HG02623 (cell line): Measurements from ENCODE around the gene ZNF497.
"Not testable (repeated sequence)": the region's sequence is repeated elsewhere in the genome, so short reads cannot be mapped to it uniquely, and the experiment has no call there.

Experiments used
- ATAC-seq: cut with Tn5 transposase; IDR thresholded peaks from one replicate; pipeline ENCODE4 v1.9.1; 2021; ENCODE audit warnings: moderate library complexity; ENCODE audit not compliant: unreplicated experiment

Gene ZNF497

DNA sequence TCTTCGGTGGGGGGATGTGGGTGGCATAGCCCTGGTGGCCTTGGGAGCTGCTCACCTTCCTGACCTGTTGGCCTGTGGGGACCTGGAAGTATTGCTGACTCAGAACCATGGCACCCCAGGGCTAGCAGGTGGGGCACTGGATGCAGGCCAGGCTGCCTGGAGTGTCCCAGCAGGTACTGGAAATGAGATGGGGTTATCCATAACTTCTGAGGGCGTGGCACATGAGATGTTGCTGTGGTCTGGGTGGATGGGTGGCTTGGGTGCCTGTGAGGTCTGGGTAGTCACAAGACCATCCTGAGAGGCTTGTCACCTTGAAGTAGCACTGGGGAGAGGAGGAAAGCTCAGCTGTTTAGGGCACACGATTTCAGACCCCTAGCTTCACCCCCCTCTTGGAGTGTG lies 32.3 kb upstream of the ZNF497 start:
- no peak for ATAC-seq

GRCh38 chr19:58393725-58394033 lies 31.1 kb upstream of the ZNF497 start:
- no peak for ATAC-seq

- ATAC-seq: no peak
These were observed 30.6 kb upstream of the ZNF497 start for GRCh38 chr19:58392945-58393724.

DNA sequence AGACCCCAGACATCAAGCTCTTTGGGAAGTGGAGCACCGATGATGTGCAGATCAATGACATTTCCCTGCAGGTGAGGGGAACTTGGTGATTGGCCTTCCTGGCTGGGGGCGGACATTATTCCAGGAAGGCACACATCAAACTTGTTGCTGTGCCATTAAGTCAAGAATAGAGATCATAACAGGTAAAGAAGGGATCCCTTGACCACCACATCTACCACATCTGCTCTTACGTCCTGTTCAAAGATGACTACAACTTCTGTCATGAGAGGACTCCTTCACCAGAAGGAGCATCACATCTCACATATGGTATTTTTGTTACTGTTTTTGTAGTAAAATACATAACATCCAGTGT lies 25.6 kb upstream of the ZNF497 start:
- ATAC-seq: no peak

GRCh38 chr19:58387338-58388174 lies 25.0 kb upstream of the ZNF497 start:
- ATAC-seq: no peak

- ATAC-seq: peak; percentile 90
These were observed 24.2 kb upstream of the ZNF497 start, which contains the start of gene RPS5 for GRCh38 chr19:58386576-58387337. Gene RPS5, plus strand, starts transcription at chr19:58387269. Its CDS starts 869 bp downstream, at chr19:58388138.

GRCh38 chr19:58385891-58386575 lies 23.5 kb upstream of the ZNF497 start:
- ATAC-seq: peak; percentile 6

DNA sequence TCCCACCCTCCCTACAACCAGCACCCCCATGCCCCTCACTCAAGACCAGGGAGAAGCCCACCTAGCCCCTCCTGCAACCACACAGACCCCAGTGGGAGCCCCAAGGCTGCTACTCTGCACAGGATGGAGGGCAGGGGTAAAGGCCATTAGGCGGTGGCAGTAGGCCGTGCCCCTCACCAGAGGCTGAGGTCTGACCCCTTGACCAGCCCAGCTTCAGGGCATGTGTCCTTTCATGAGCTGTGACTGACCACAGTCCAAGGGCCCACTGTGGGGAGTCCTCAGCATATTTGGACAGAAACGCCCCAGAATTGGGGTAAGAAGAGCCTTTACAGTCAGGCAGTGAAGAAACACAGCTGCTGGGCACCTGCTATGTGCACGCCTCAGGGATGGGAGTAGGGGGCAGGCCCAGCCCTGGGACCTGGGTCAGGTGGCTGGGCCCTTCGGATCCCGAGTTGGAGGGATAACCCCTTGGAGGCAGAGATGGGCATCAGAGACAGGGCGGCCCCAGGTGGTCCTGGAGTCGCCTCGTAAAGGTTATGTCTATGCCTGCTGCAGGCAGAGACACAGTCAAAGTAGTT lies 22.9 kb upstream of the ZNF497 start:
- ATAC-seq: no peak

DNA sequence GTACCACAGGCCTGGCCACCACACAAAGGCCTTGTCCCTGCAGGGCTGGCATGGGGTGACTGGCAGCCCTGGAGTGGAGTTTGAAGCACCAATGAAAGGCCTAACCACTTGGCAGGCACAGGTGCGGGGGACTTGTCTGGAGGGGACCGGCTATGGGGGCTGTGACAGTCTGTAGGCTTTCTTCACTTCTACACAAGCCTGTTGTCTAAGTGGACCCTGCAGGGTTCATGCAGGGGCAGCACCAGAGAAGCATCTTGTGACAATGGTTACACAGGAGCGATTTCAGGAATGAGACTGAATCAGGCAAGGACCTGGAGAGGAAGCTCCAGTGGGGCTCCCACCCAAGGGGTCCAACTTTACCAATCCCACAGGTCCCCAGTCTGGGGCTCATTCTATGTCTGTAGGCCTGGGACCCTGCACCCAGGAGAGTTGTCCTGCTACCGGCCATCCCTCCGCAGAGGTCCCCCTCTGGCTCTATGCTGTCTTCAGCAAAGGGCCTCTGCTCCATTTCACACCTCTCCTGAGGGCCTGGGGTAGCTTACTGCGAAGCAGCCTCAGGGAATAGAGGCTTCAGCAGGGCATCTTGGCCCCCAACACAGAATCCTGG lies 20.5 kb upstream of the ZNF497 start:
- ATAC-seq: no peak

DNA sequence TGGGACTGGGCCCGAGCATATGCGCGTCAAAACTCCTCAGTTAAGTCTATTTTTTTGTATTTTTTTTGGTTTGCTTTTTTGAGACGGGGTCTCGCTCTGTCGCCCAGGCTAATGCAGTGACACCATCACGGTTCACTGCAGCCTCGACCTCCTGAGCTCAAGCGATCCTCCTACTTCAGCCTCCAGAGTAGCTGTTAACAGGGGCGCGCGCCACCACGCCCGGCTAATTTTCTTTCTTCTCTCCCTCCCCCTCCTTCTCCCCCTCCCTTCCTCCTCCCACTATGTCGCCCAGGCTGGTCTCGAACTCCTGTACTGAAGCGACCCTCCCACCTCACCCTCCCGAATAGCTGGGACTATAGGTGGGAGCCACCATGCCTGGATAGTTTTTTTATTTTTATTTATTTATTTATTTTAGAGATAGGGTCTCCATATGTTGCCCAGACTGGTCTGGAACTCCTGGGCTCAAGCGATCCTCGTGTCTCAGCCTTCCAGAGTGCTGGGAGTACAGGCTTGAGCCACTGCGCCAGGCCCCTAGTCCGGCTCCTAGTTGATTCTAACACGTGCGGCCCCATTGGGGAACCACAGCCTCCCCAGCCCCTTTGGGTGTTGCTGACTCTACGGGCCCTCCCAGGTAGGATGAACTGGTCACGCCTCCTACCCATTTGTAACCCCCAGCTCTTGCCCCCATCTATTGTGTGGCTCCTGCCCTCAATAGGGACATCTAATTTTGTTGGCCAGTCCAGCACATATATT lies 19.1 kb upstream of the ZNF497 start:
- no peak for ATAC-seq

DNA sequence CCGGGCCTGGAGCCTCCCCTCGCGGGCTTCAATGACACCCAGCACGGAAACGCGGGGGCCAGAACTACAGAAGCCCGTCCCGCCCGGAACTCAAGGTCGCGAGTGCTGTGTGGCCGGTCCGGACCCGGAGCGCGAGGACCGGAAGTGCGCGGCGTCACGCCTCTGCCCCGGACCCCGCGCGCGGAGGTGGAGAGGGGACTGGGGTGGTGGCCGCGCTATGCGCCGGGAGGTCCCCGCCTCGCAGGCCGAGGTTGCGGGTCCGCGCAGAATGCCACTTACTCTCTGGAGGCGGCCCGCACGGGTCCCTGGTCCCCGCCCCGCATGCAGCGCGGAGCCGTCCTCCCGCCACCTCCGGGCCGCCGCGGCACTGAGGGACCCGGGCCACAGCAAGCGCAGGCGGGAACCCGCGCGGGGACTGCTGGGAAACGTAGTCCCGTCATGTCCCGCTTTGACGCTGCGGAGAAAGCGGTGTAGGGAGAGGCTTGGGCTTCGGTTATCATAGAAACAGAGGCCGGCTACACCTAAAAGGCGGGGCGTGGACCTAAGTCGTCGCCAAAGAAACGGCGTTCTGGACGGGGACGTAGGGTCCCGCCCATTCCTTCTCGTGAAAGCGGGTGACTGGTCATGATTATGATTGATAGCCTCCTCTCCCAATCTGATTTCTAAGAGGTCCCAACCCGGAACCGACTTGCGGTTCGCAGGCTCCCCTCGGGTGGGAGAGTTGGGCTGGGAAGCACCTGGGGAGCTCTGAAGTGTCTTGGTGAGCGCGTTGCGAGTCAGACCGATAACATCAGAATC lies 18.3 kb upstream of the ZNF497 start, which contains the start of gene ZNF837:
Gene ZNF837, minus strand, starts transcription at position 369 of the 798 bp plus-strand sequence. CDS start 11,698 bp downstream, outside the sequence.
- ATAC-seq: peak; percentile 78

DNA sequence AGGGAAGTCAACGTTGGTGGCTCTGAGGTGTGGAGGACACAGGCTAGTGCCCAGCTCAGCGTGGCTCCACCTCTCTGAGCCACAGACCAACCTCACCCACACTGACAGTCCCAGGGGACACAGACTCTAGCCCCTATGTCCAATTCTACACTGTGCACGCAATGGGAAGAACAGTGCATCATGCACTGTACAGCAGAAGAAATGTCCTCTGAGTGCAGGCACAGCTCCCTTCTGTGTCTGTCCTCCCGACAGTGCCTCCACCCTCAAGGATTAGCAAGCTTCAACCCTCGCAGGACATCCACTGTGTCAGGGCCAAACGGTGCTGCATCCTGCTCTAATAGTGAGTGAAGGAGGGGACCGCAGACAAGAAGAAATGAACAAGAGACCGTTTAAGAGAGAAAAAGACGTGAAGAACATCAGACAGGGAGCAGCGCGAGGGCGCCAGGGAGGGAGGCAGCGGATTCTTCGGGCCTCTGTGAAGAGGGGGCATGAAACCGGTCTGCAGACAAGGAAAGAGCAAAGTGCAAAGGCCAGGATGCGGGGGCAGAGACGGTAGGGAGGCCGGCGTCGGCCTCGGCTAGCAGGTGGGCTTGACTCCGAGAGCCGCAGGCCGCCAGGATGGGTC lies 17.6 kb upstream of the ZNF497 start:
- ATAC-seq: no peak

DNA sequence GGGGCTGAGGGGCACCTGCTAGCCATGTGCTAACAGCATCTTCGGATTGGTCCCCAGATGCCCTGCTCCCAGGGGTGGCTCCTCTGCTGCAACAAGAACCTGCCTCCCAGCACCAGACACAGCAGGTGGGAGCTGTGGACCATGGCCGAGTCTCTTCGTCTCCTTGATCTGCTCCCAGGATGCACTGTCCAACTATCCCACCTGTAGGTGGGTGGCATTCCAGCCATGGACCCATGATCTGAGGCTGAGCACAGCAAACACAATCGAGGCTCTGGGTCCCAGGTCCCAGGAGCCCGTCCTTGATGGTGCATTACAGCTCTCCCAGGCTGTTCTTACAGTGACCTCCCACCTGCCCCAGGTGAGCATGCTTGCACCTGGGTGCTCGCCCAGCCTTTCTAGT lies 16.7 kb upstream of the ZNF497 start:
- no peak for ATAC-seq

DNA sequence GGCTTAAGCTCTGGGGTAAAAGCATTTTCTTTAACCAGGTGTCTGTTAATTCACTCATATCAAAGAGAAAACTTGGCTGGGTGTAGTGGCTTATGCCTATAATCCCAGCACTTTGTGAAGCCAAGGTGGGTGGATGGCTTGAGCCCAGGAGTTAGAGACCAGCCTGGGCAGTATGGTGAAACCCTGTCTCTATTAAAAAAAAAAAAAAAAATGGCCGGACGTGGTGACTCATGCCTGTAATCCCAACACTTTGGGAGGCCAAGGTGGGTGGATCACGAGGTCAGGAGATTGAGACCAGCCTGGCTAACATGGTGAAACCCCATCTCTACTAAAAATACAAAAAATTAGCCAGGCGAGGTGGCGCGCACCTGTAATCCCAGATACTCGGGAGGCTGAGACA lies 14.2 kb upstream of the ZNF497 start:
- not testable (repeated sequence) for ATAC-seq

GRCh38 chr19:58374200-58374599 lies 11.6 kb upstream of the ZNF497 start:
- no peak for ATAC-seq

DNA sequence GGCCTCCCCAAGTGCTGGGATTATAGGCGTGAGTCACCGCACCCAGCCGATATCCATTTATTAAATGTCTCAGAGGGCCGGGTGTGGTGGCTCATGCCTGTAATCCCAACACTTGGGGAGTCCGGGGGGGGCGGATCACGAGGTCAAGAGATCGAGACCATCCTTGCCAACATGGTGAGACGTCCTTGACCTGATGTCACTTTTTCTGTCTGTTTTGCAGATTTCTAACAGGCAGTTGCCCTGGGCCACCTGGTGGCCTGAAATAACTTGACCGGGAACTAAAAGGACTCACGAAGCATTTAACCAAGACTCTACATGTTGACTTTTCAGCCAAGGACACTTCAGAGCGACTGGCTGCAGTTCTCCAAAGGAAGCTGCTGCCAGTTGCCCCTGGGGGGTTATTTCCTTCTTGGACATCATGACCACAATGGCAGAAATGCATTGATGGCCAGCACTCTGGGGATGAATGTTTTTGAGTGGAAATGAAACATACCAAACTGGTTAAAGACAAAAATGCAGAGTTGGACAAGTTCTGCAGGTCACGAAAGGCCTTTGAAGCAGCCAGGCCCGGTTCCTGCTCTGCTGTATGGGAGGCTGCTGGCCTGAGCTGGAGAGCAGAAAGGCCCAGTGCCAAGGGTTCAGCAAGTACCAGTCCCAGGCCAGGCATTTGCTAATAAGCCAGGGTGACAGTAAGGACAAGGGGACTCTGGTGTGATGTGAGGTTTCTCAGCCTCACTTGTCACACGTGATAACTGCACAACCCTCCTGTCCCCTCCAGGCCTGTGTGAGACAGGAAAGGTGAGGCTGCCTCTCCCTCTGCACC lies 10.0 kb upstream of the ZNF497 start:
- ATAC-seq: no peak
